ENCODE data around the gene OLFML2B.

OLFML2B gene

DNA sequence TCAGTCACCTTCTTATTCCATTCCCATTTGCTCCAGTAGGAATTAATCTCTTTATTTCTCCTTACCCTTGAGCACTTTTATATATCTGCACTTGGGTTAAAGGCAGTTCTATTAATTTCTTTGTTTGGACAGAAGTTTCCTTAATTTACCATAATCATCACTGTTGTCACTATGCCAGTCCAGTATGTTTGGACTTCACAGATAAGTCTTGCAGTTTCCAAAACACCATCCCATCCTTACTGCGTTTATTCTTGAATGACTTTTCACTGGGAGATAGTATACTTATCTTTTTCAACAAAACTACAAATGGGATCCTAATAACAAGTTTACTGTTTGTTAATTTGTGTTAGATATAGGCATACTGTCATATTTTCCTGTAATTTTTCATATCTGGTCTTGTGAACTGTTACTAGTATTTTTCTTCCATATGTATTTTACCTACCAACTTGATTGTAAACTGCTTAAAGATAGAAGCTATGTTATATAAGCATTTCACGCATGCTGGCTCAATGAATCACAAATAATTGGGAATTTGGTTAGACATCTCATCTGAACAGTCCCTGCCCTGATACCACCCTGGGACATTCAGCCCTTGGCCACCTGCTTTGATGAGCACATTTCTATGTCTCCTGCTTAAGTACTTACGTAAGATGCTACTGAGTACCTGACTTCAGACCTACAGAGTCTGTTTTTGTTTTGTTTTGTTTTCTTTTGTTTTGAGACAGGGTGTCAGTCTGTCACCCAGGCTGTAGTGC lies 78.2 kb downstream of the OLFML2B start:
- no peak for DNase-seq (ENCODE audit: low spot score)

DNA sequence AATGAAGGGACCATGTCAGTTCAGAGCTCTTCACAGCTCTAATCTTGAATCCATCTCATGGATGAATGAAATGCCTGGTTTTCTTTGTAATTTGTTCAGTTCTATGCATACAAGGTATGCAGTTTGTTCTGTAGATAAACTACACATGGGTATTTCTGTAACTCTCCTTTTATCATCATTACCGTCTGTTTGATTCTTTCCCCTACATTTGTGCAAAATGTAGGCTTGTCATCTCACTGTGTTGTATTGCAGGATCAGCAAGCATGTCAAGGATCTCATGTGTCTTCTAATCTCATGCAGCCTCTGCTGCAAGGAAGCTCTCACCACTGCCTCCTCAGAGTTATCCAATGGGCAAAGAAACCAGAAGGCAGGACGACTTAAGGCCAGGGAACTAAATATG lies 79.3 kb downstream of the OLFML2B start:
- DNase-seq (ENCODE audit: low spot score), result no peak

DNA sequence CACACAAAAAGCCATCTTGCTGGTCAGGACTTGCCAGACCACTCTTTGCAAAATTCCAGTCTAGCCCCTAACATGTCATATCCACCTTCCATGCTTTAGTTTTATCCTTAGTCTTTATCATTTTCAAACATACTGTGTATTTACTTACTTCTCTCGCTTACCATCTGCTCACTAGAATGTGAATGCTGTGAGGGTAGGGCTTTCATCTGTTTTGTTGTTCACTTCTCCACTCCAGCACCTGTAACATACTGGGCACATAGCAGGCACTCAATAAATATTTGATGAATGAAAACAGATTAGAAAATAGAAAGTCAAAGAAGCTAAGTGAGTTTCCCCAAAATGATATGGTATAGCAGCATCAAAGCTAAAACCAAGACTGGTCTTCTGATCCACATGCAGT lies 79.9 kb downstream of the OLFML2B start:
- DNase-seq (ENCODE audit: low spot score), result no peak

DNA sequence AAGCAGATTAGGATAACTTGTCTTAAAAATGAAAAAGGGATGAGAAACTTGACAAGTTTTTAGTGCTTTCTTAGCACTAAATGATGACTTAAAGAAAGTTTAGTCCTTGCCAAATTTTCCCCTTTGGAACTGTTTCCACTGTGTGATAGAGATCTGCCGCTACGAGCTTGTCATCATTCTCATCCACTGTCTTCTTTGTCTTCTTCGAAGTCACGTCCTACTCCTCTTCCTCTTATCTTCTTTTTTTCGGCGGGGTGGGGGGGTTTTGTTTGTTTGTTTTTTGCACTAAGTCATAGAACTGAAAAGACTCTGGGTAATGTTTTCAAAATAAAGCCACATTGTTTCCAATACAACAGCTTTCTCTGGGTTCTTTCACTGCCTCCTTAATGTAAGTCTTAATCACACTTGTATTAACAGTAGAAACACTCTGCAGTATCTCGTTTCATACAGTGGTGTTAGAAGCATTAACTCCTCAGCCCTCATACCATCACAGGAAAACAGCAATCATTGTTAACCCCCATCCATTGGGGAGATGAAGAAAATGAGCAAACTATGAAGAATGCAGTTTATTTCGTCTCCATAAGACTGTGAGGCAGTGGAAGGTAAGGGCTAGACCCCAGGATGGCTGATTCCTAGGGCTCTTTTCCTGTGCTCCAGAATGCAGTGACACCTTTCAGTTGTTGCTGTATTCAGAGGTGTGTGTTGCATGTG lies 81.8 kb downstream of the OLFML2B start:
- no peak for DNase-seq (ENCODE audit: low spot score)

DNA sequence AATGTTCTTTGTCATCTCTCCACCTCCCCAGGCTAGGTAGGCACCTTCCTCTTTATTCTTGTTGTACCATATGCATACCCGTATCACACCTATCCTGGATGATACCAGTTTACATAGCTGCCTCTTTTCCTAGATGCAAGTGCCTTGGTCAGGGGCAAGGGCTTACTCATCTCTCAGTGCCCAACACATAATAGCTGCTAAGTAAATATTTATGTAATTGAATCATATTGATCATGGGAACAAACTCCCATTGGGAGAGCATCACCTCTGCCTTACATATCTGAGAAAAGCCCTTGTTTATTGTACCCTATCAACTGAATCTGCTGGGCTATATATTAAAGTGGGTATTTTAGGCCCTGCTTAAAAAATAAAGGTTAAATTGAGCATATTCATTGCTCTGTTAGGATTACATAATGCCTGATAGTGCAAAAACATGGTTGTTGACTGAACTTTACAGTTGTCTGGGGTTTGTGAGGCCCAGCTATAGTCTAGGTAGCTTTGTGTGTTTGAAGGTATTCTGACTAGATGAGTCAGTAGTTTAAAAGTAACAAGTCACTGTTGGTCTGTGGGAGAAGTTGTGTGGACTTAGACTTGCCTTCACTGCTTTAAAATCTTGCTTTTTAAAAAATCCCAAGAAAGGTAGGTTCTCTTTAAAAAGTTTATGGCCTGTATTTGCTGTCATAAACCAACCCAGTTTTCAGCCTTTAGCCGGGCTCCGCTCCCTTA lies 82.6 kb downstream of the OLFML2B start:
- no peak for DNase-seq (ENCODE audit: low spot score)

DNA sequence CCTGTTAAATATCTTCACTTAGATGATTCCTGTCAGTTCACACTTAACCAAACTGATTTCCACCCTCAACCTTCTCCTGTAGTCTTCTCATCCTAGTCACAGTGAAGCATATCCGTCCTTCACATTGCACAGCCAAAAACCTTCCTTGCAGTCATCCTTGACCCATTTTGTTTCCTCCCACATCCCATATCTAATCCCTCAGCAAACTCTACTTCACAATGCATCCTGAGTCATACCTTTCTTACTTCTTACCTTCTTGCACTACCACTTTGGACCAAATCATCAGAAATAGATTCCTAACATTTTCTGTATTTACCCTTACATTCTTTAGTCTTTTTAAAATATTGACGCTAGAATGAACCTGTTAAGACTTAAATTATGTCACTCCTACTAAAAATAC lies 86.9 kb downstream of the OLFML2B start:
- no peak for DNase-seq (ENCODE audit: low spot score)

DNA sequence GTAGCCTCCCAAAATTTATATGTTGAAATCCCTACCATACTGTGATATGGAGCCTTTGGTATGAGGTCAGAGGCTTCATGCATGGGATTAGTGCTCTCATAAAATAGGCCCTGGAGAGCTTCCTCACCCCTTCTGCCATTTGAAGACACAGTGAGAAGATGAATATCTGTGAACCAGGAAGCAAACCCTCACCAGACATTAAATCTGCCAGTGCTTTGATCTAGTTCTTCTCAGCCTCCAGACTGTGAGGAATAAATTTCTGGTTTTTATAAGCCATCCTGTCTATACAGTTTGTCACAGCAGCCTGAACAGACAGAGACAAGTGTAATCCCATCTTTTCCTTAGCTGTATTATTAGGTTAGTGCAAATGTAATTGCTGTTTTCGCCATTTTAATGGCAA lies 88.4 kb downstream of the OLFML2B start:
- no peak for DNase-seq (ENCODE audit: low spot score)

DNA sequence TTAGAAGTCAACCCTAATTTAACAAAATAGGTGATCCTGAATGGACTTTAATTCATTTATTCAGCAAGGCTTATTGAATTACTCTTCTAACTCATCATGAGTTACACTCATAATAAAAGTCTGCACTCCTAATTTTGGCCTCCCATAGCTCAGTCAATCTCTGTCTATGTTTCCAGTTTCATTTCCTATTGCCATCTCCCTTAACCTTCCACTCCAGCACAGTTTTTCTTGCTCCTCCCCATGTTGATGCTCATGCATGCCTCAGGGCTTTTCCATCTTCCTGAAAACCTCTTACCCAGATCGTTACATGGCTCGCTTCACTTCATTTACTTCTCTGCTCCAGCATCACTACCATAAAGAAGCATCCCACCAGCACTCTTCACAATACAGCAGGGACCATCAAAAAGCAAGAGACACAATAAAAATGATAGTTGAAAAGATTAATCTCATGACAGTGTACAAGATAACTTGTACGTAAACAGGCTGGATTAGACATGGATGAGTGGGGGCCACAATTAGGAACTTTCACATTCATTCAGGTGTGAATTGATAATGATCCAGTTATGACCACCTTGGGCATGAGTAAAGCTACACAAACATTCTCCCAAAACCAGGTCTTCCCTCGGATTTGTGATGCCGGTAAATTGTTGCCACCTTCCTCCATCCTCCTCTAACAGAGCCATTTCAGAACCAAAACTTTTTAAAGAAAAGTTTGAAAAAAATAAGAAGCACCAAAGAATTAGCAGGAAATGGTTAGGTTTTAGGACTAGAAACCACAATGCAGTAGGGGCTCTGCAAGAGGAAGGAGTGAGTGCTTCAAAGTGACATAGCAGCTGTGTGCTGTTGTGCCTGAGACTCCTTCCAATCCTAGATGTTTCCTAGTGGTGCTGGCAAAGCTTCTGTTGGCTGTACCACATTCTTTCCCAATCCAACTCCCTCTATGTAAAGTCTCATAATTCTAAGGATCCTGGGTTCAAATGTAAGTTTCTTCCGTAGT lies 89.8 kb downstream of the OLFML2B start:
- no peak for DNase-seq (ENCODE audit: low spot score)

Measured in globus pallidus (tissue), 1 donor.